Measurements from ENCODE around the gene MYH9.
"Not testable (repeated sequence)": the region's sequence is repeated elsewhere in the genome, so short reads cannot be mapped to it uniquely, and the experiment has no call there.

MYH9 gene

GRCh38 chr22:36387959-36388726, at the start of gene MYH9:
Gene MYH9 (minus strand): TSS chr22:36387967. CDS start chr22:36349236, 38,731 bp downstream.
- peak; percentile 99 for DNase-seq

- no peak for DNase-seq
Observed at GRCh38 chr22:36435516-36436415, 48.0 kb upstream of the MYH9 start.

- no peak for DNase-seq
Observed at GRCh38 chr22:36433318-36434231, 45.8 kb upstream of the MYH9 start.

- no peak for DNase-seq
Observed at GRCh38 chr22:36432592-36433317, 45.0 kb upstream of the MYH9 start.

- DNase-seq: no peak
Observed at GRCh38 chr22:36431977-36432376, 44.2 kb upstream of the MYH9 start.

- no peak for DNase-seq
Observed at GRCh38 chr22:36430863-36431262, 43.1 kb upstream of the MYH9 start.

GRCh38 chr22:36427952-36428351, 40.2 kb upstream of the MYH9 start:
- DNase-seq: not testable (repeated sequence)

GRCh38 chr22:36425977-36426523, 38.3 kb upstream of the MYH9 start:
- DNase-seq: no peak

- DNase-seq: no peak
Observed at GRCh38 chr22:36424901-36425579, 37.3 kb upstream of the MYH9 start.

GRCh38 chr22:36424466-36424865, 36.7 kb upstream of the MYH9 start:
- not testable (repeated sequence) for DNase-seq

- DNase-seq: no peak
Observed at GRCh38 chr22:36423461-36424404, 36.0 kb upstream of the MYH9 start.

- DNase-seq: no peak
Observed at GRCh38 chr22:36422287-36423014, 34.7 kb upstream of the MYH9 start.

- no peak for DNase-seq
Observed at GRCh38 chr22:36419912-36420882, 32.4 kb upstream of the MYH9 start.

- DNase-seq: no peak
Observed at GRCh38 chr22:36419177-36419911, 31.6 kb upstream of the MYH9 start.

- DNase-seq: no peak
Observed at GRCh38 chr22:36417281-36417686, 29.5 kb upstream of the MYH9 start.

- no peak for DNase-seq
Observed at GRCh38 chr22:36415415-36416168, 27.8 kb upstream of the MYH9 start.
